Measurements from ENCODE around the gene PRDM7. TPM values are rescaled to one million over a fixed set of nuclear protein-coding genes. Genes with fewer than 3 reads are reported as not detected.

PRDM7 gene
- total and polyA plus RNA-seq, 2 of the 8 experiments (the other 6 are each of a cell fraction or from before 2014, with no cell fraction given), result 0.02 TPM; not detected in 1

DNA sequence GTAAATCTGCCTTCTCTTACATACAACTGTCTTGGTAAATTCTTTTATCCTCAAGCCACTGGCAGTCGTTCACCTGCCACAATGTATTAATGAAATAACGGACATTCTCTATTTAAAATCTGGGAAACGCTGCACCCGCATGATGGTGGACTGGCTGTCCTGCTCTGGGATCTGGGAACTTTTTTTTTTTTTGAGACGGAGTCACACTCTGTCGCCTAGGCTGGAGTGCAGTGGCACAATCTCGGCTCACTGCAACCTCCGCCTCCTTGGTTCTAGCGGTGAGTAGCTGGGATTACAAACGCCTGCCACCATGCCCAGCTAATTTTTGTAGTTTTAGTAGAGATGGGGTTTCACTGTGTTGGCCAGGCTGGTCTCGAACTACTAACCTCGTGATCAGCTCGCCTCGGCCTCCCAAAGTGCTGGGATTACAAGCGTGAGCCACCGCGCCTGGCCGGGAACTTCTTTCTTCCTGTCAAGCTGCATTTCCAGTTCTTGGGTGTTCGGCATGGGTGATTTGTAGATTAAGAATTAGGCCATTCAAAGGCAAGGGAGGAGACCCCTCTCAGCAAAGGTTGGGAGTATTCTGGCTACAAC lies 28.3 kb downstream of the PRDM7 start (continued):
- TF ChIP-seq CHD7 (IDR thresholded peaks at IDR 0.05; ENCODE audit: insufficient replicate concordance, low read length), result no peak
- TF ChIP-seq TAF7 (optimal IDR thresholded peaks at IDR 0.05; ENCODE audit: borderline replicate concordance, low read depth, low read length), result no peak
- TF ChIP-seq GTF2F1 (IDR thresholded peaks at IDR 0.05; ENCODE audit: borderline replicate concordance, low read depth, low read length), result no peak
- TF ChIP-seq CTBP2 (IDR thresholded peaks at IDR 0.05; ENCODE audit: borderline replicate concordance, insufficient read depth, insufficient read length, low read length), result no peak
- TF ChIP-seq SRF (IDR thresholded peaks at IDR 0.05; ENCODE audit: low read depth, low read length), result no peak
- TF ChIP-seq BCL11A (IDR thresholded peaks at IDR 0.05; ENCODE audit: low read depth in 2 of 2, low read length in 2 of 2), result no peak
- TF ChIP-seq KDM1A (IDR thresholded peaks at IDR 0.05; ENCODE audit: borderline replicate concordance, low read length), result no peak
- TF ChIP-seq POU5F1 (IDR thresholded peaks at IDR 0.05; ENCODE audit: low read depth, low read length), result no peak
- TF ChIP-seq TCF12 (IDR thresholded peaks at IDR 0.05; ENCODE audit: low read depth, low read length), result no peak
- no peak for TF ChIP-seq MAX (IDR thresholded peaks at IDR 0.05)

Data from H1 (cell line).